Stimulated activated CD4-positive, alpha-beta T cell treated with anti-CD3 and anti-CD28 coated beads, Interleukin-1b, Interleukin-23, amount 100 ng/mL, for 4 hours (primary cell): Measurements from ENCODE around the gene WAC.

ENCODE experiments used
- DNase-seq, 2 donors: peaks; one replicate each; pipeline ENCODE4 v3.0.0-alpha.2; 2020; ENCODE audit warnings: low read depth in 2 of 2

Gene WAC

DNA sequence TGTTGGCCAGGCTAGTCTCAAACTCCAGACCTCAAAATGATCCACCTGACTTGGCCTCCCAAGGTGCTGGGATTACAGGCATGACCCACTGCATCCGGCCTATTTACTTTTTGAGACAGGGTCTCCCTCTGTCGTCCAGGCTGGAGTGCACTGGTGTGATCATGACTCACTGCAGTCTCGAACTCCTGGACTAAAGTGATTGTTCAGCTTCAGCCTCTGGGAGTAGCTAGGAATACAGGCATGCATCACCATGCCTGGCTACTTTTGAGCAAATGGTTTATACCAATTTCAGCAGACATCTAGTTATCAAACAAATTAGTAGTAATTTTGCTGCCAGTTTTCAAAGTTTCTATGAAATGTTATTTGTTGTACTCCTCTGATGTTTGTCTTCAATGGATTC lies 2.2 kb upstream of the WAC start:
- no peak for DNase-seq

DNA sequence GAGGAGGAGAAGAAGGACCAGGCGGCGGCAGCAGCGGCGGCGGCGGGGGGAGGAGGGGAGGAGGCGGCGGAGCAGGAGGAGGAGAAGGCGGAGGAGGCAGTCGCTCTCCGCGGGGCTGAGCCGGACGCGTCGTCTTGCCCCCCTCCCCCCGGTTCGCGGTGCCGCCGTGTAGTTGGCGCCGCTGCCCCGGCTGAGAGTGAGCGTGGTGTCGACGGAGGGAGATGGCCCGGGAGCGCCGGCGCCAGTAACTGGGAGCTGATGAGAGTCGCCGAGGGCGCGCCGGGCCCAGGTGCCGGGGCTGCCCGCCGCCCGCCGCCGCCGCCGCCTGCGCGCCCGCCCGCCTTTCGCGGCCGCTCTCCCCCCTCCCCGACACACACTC lies 257 bp downstream of the WAC start:
- no peak for DNase-seq

DNA sequence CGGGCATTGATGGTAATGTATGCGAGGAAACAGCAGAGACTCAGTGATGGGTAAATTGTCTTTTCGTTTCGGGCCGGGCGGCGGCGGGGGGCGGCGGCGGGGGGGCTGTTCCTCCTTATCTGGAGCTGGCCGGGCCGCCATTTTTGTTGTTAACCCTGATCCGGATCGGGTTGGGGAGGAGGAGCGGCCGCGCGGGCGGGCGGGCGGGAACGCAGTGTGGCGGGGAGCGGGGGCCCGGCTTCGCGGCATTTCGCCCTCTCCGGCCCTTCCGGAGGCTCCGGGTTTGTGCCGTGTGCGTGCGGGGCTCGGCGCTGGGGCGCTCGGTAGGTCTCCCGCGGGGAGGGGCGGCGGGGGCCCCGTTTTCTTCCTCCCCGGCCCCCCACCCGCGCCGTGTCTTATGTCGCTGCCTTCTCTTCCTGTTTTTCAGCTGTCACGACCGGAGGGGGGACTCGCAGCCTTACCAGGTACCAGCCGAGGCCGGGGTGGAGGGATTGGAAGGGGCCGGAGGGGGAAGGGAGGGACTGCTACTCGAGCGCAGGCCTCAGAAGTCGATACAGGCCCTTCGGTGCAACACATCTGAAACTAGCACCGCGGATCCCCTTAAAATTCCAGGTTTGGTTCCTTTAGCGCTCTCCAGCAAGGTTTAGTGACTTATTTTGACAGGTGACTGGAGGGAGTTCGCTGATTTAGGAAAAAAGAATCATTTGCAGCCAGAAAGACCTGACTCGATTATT lies 820 bp downstream of the WAC start:
- DNase-seq, result peak; percentile 50 to 55

DNA sequence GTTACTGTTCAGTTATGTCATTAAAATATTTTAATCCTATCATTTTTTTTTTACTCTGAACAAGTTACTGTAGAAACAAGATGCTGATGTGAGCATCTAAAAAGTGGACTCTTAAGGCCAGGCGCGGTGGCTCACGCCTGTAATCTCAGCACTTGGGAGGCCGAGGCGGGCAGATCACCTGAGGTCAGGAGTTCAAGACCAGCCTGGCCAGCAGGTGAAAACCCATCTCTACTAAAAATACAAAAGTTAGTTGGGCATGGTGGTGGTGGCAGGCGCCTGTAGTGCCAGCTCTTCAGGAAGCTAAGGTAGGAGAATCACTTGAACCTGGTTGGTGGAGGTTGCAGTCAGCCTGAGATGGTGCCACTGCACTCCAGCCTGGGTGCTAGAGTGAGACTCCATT lies 2.9 kb downstream of the WAC start:
- DNase-seq, result no peak

DNA sequence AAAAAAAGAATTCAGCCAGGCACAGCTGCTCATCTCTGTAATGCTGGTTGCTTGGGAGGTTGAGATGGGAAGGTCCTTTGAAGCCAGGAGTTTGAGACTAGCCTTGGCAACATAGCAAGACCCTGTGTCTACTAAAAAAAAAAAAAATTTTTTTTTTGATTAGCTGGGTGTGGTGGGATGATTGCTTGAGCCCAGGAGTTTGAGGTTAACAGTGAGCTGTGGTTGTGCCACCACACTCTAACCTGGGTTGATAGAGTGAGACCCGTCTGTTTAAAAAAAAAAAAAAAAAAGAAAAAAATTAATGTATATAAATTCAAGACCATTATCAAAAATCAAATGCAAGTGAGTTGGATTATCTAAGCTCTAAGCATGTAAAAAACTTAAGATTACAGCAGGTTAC lies 5.7 kb downstream of the WAC start:
- no peak for DNase-seq

DNA sequence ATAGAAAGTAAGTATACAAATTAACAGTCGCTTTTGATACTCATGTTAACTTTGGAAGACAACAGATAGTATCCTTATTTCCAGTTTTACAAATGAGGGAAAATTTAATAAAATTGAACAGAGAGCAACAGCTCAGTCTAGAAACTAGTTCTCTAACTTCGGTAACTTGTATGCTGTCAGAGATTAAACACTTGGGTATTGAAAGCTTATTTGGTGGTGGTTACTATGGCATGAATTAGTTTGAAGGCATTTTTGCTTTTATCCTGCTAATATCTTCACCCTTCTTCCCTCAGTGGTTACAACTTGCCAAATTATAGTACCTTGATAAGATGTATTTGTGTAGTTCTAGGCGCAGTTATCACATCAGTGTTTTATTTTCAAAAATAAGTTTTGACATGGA lies 7.2 kb downstream of the WAC start:
- DNase-seq, result no peak

DNA sequence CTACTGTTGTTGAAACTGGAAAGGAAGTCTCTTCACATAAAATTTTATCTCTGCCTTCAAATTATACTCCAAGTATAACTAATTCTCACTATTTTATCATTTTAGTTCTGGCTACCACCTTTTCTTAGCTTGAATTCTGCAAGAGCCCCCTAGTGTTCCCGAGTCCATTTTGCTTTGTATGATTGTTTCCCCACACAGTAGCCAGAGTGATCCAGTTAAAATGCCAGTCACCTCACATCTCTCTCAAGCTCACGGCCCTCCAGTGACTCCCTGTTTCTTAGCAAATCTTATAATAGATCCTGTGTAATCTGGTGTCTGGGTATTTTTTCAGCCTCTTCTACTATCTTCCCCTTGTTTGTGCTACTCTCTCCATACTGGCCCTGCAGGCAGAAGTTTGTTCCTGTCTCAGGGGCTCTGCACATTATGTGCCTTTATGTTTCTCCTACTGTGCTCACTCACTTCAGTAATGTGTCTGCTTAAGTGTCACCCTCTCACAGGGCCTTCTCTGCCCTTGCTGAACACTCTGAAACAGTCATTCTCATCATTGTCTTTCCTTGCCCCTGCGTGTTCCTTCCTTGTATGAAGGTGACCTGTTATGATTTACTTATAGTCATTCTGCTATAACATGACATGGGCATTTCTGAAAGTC lies 8.9 kb downstream of the WAC start:
- no peak for DNase-seq

DNA sequence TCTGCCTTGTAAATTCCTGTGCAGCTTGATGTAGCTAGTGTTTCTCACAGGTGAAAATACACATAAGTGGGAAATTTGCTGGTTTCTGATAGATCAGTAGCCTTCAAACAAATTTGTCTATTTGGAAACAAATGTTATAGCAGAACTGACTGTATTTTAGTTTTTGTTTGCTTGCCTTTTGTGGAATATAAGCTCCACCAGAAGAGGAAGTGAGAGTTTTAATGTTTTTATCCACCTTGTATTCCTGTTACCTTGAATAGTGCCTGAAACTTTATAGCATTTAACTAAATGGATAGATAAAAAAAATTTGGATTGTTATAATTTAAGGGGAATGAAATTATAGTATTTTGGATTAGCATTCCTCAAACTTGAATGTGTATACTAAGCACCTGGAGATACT lies 9.8 kb downstream of the WAC start:
- no peak for DNase-seq

DNA sequence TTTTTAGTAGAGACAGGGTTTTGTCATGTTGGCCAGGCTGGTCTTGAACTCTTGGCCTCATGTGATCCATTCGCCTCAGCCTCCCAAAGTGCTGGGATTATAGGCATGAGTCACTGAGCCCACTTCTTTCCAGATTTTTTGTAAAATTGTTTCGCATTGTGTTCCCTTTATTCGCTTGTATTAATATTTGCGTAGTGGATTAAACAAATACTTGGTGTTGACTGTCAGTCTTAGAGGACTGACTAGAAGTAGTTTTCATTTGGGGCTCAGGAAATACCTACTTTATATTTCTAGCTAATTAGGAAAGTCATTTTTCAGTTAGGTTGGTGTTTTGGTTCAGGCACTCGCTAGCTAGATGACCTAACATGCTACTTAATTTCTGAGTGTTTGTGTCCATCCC lies 11.1 kb downstream of the WAC start:
- no peak for DNase-seq

DNA sequence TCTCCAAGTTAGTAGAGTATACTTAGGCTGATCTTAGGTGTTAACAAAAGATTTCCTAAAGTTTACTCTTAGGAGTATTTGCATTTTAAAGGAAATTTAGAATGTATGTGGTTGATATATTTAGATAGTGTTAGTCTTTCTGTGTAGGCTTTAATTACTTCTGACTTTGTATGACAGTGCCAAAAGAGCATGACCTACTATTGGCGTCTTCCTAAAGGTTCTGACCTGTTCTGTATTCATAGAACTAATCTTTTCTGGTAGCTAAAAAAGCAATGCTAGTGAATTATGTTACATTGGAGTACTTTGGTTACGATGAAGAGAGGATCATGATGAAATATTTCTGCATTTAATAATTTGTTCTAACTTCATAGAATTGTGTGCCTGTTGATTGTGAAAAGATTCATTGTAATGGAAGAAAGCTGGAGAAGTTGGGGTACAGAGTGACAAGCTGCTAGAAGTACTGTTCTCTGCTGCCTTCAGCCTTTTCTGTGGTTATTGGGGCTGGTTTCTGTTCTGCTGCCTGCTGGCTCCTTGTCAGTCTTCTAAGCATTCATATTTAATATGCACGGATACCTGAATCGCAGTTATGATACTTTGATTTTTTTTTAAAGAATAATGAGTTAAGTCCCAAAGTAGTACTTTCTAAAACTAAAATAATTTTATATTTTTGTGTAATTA lies 13.2 kb downstream of the WAC start:
- DNase-seq, result no peak

DNA sequence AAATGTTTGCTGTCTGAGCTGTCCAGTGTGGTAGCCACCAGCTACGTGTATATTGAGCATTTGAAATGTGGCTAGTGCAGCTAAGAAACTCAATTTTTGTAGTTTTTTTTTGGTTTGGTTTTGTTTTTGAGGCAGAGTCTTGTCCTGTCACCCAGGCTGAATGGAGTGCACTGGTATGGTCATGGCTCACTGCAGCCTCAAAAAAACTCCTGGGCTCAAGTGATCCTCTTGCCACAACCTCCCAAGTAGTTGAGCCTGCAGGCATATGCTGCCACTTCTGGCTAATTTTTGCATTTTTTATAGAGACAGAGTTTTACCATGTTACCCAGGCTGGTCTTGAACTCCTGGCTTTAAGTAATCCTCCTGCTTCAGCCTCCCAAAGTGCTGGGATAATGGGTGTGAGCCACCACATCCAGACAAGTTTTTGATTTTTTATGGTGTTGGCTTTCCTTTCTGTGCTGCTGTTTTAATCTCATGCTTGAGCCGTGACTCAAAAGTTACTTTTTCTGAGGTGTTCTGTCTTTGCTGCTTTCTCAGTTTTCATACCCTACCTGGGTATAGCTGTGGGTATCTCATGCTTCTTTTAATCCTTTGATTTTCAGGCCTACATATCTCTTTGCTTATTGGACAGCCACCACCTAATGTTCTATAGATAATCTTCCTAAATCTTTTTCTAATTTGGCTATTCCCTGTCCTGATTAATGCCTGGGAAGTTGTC lies 16.0 kb downstream of the WAC start:
- no peak for DNase-seq

DNA sequence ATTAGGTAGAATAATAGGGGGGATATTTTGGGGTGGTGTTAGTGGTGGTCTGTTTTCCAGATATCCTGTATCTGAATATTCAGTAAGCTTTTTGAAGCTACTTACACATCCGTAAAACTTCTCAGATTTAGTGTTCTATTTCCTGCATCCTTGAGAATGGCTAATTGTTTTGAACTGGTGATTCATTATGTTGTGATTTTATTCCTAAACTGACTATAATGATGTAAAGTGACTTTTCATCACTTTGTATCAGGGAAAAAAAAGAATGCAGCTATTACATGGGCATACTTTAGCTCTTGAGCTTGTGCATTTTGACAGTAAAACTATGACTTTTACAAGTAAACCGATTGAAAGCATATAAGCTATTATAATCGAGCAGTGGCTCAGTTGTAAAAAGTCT lies 18.2 kb downstream of the WAC start:
- DNase-seq, result no peak

DNA sequence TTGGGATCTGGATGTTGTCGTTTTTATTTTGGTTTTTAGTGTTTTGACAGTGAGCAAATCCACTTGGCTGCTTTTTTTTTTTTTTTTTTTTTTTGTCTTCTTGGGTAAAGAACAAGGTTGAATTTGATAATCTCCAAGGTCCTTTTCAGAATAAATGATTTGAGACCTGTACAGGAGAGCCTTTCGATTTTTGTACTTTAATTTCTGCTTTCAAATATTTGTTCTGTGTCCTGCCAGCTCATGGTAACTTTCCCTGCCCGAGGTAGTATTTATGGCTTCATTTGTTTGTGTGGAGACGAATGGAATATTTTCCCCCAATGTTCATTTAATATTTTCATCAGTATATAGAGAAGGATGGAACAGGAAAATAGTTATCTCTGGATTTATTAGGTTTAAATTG lies 19.9 kb downstream of the WAC start:
- no peak for DNase-seq

DNA sequence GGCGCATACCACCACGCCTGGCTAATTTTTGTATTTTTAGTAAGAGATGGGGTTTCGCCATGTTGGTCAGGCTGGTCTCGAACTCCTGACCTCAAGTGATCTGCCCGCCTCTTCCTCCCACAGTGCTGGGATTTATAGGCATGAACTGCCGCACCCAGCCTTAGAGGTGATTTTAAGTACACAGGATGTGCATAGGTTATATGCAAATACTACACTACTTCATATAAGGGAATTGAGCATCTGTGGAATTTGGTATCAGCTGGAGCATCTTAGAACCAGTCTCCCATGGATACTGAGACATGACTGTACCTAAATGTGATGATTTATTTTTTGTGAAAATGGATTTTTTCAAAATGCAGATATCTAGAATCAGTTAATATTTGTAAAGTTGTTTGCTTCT lies 21.1 kb downstream of the WAC start:
- no peak for DNase-seq

DNA sequence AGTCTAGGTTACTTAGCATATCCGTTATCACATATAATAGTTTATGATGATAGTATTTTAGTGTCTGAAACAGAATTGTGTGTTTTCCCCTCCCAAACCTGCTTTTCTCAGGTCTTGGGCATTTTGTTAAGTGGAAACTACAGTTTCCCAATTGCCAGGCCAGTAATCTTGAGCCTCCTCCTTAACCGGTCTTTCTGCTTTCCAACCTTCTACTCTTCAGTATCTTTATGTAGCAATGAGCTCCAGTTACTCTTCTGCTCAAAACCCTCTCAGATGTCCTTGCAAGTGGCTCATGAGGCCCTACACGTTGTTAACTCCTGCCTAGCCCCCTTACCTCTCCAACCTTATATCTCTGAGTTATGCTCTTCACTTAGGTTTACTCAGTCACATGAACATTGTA lies 22.0 kb downstream of the WAC start:
- DNase-seq, result no peak

DNA sequence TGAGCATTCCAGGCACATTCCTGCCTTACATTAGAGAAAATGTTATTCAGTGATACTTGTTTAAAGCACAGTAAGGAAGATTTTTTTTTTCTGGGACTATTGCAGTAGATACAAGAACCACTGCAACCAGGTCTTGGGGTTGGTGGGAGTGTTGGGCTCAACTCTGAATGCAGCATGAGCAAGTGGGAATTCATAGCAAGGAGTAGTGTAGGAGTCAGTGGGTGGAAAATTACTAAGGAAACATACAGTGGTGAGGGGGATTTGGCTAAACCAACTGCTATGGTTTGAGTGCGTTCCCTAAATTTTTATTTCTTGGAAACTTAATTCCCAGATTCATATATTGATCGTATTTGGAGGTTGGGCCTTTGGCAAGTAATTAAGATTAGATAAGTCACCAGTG lies 22.4 kb downstream of the WAC start:
- DNase-seq, result no peak

DNA sequence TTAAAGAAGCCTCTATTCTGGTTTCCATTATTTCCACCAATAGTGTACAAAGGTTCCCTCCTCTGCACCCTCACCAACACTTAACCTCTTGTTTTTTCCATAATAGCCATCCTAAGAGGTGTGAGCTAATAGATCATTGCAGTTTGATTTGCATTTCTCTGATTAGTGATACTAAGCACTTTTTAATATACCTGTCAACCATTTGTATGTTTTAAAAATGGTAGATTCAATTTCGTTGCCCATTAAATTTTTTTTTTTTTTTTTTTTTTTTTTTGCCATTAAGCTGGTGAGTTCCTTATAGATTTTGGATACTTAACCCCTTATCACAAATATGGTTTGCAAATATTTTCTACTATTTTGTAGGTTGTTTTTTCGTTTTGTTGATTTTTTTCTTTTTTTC lies 23.2 kb downstream of the WAC start:
- DNase-seq, result no peak

DNA sequence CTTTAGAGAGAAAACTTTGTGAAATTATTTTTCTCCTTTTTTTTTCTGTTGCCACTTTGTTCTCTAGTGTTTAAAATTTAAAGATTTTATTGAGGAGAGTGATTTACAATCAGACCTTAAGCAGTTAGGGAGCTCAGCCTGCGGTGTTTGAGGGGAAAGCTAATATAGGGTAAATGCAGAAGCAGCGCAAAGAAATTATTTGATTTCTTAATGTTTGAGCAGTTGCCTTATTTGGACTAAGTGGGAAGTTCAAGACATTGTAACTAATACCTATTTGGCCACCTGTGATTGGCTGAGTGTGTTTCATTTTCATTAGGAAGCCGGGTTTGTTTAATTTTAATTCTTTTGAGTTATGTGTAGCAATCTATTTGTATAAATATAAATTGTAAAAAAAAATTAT lies 25.3 kb downstream of the WAC start:
- DNase-seq, result no peak

DNA sequence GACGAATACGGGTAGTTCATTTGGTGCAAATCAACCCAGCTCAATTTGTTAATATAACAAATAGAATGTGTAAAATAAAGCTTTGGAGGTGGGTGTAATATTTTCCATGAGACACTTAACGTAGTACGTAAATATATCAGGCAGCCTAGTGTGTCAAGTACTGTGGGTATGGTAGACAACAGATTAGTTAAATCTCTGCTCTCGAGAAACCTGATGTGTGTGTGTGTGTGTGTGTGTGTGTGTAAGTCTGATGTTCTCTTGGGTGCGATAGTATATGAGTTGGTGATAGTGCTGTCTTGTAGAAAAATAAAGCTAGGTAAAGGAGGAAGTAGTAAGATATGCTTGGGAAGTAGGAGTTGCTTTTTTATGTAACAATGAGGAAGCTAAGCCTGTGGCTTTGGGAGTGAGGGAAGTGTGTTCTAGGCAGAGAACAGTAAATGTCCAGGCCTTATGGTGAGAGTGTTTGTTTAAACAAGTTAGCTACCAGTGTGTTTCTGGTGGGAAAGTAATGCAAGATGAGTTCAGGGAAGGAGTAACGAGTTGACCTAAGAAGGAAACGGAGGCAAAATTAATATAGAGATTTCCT lies 26.1 kb downstream of the WAC start:
- no peak for DNase-seq

DNA sequence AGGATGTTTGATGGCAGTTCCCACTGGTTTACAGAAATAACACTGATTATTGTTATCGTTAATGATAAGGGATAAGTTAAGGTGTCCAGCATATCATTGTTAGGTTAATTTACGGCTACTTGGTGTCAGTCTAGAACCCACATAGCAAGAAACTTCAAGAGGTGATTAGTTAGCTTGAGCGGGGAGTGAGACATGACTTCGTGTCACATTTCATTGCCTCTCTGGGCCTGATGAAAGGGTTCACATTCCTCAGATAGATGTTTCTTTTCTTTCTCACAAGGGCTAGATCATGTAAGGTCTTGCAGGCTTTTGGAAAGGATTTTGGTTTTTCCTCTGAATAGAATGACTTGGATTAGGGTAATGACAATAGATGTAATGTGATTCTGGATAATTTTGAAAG lies 26.7 kb downstream of the WAC start:
- no peak for DNase-seq

DNA sequence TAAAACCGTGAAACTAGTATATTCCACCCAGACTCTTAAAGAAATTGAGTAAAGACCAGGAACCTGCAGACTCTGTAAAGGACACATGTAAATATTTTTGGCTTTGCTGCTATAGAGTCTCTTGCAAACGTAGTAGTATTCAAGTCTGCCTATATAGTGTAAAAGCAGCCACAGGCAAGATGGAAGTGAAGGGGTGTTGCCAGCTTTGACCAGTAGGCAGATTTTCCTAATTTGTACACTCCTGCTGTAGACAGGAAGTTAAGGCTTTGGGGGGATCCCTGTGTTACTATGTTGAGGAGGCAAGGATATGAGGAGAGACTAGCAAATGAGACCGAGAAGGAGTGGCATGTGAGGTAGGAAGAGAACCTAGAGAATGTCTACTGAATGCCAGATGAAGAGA lies 27.7 kb downstream of the WAC start:
- DNase-seq, result no peak

DNA sequence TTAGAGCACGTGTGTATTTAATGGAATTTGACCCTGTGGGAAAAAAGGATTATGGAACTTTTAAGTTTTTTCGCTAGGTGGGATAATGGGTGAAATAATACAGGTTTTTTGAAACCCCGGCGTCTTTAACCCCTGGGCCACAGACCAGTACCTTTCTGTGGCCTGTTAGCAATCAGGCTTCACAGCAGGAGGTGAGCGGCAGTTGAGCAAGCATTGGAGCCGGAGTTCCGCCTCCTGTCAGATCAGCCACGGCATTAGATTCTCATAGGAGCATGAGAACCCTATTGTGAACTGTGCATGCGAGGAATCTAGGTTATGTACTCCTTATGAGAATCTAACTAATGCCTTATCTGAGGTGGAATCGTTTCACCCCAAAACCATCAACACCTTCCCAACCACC lies 28.6 kb downstream of the WAC start:
- no peak for DNase-seq
